SK-N-MC (cell line): ENCODE results near the gene MBTPS2.
"Not testable (repeated sequence)": the region's sequence is repeated elsewhere in the genome, so short reads cannot be mapped to it uniquely, and the experiment has no call there.

Experiments
- EZH2 ChIP-seq: fragments of 200-600 bp; sonication (generic); IDR thresholded peaks from one replicate; pipeline ENCODE4 v1.6.1; 2017; ENCODE audit warnings: antibody characterized with exemption
- POLR2AphosphoS5 ChIP-seq: IDR thresholded peaks from 2 replicates; pipeline ENCODE4 v1.6.1; 2012; ENCODE audit warnings: mild to moderate bottlenecking, low read depth, low read length, borderline replicate concordance

DNA sequence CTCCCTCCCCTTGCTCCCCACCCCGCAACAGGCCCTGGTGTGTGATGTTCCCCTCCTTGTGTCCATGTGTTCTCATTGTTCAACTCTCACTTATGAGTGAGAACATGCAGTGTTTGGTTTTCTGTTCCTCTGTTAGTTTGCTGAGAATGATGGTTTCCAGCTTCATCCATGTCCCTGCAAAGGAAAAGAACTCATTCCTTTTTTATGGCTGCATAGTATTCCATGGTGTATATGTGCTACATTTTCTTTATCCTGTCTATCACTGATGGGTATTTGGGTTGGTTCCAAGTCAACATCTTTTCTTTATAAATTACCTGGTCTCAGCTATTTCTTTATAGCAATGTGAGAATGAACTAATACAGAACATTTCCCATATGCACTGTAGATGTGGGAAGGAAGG is 19.2 kb upstream of the MBTPS2 start:
- not testable (repeated sequence) for TF ChIP-seq EZH2, POLR2AphosphoS5
